GM21381 (cell line): ENCODE results near the gene PPP2R5D.
A peak's percentile ranks its signal among the peaks of the same experiment; 100 is the strongest.

Experiments
- ATAC-seq: cut with Tn5 transposase; IDR thresholded peaks from one replicate; pipeline ENCODE4 v1.9.1; 2021; ENCODE audit warnings: mild to moderate bottlenecking, moderate library complexity; ENCODE audit not compliant: unreplicated experiment

The PPP2R5D gene

GRCh38 chr6:43053545-43054205, 69.3 kb downstream of the PPP2R5D start, which contains the start of gene CUL7:
Gene CUL7, minus strand, starts transcription at chr6:43053851. Its CDS starts 1,063 bp downstream, at chr6:43052788.
- peak; percentile 85 for ATAC-seq

- ATAC-seq = no peak
Measured at GRCh38 chr6:43054206-43054943, 70.0 kb downstream of the PPP2R5D start.

GRCh38 chr6:43055966-43056365, 71.6 kb downstream of the PPP2R5D start:
- no peak for ATAC-seq

- ATAC-seq = no peak
Measured at GRCh38 chr6:43058531-43058930, 74.2 kb downstream of the PPP2R5D start.

GRCh38 chr6:43059168-43060033, 75.0 kb downstream of the PPP2R5D start, which contains the start of the genes KLC4 and MRPL2:
Gene KLC4, plus strand, starts transcription at chr6:43059631. Its CDS starts 1,705 bp downstream, at chr6:43061336.
Gene MRPL2, minus strand, starts transcription at chr6:43059434. Its CDS starts 53 bp downstream, at chr6:43059381.
- ATAC-seq = peak; percentile 85

- no peak for ATAC-seq
Measured at GRCh38 chr6:43060034-43060754, 75.8 kb downstream of the PPP2R5D start.

GRCh38 chr6:43060755-43061633, 76.6 kb downstream of the PPP2R5D start:
- ATAC-seq = no peak

- no peak for ATAC-seq
Measured at GRCh38 chr6:43061861-43062260, 77.5 kb downstream of the PPP2R5D start.
